ENCODE measurements around the gene RETNLB. TPM values are rescaled to one million over a fixed set of nuclear protein-coding genes. Genes with fewer than 3 reads are reported as not detected.

RETNLB gene, protein sequence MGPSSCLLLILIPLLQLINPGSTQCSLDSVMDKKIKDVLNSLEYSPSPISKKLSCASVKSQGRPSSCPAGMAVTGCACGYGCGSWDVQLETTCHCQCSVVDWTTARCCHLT
- not detected in 3 replicates for polyA plus RNA-seq
- polyA plus RNA-seq (2011; ENCODE audit: low read depth) = not detected
- not detected in 2 replicates for polyA plus RNA-seq (2011; cell fraction: cytosol; rRNA removed)
- not detected in 2 replicates for polyA plus RNA-seq (2011; cell fraction: nucleus; rRNA removed)
- not detected in 2 replicates for polyA plus RNA-seq (2012; ENCODE audit: low replicate concordance)
- polyA minus RNA-seq = not detected in 3 replicates
- polyA minus RNA-seq (2011; cell fraction: cytosol; rRNA and poly(A)+ RNA removed) = not detected
- not detected in 2 replicates for polyA minus RNA-seq (2011; cell fraction: nucleus; rRNA and poly(A)+ RNA removed)

GRCh38 chr3:108757404-108757982 lies at the start of gene RETNLB:
TSS of gene RETNLB (minus strand) at chr3:108757410. CDS start at chr3:108757185, 225 bp downstream.
- Histone ChIP-seq H3K36me3 (ENCODE audit: control insufficient read depth in 2 of 2, extremely low read depth in 1 of 2, insufficient read depth in 2 of 2, low read length in 2 of 2) (no peaks in the 10 kb centered on the region), H3K79me2 (ENCODE audit: control insufficient read depth, insufficient read depth, low read length) (no peaks in the 10 kb centered on the region), H3K9me1 (ENCODE audit: control insufficient read depth, extremely low read depth, insufficient read depth, low read length) (no peaks in the 10 kb centered on the region), H2AFZ (ENCODE audit: control insufficient read depth, low read length) (no peak within 1 kb of the TSS), H4K20me1 (ENCODE audit: control insufficient read depth, extremely low read depth, insufficient read depth, low read length) (no peaks in the 10 kb centered on the region), H3K27ac (ENCODE audit: control insufficient read depth, insufficient read depth, low read length) (no peak within 1 kb of the TSS), H3K4me2 (ENCODE audit: control insufficient read depth, extremely low read depth, insufficient read depth, low read depth, low read length) (no peak within 1 kb of the TSS), H3K27me3 (ENCODE audit: control insufficient read depth, extremely low read depth, insufficient read depth, low read length) (no peaks in the 10 kb centered on the region), H3K4me3 (ENCODE audit: control insufficient read depth in 2 of 3, extremely low read depth in 1 of 3, insufficient read depth in 2 of 3, low read depth in 1 of 3, low read length in 3 of 3) (no peak within 1 kb of the TSS), H3K9me3 (ENCODE audit: control insufficient read depth, low read depth, low read length) (no peaks in the 10 kb centered on the region), H3K4me1 (ENCODE audit: control insufficient read depth, extremely low read depth, insufficient read depth, low read length) (no peaks in the 10 kb centered on the region), H3K9ac (ENCODE audit: control insufficient read depth, extremely low read depth, insufficient read depth, low read length) (no peak within 1 kb of the TSS)
- DNase-seq (ENCODE audit: low read depth, low spot score) (no peak), FAIRE-seq (no peak)
- TF ChIP-seq, protein P1, sequence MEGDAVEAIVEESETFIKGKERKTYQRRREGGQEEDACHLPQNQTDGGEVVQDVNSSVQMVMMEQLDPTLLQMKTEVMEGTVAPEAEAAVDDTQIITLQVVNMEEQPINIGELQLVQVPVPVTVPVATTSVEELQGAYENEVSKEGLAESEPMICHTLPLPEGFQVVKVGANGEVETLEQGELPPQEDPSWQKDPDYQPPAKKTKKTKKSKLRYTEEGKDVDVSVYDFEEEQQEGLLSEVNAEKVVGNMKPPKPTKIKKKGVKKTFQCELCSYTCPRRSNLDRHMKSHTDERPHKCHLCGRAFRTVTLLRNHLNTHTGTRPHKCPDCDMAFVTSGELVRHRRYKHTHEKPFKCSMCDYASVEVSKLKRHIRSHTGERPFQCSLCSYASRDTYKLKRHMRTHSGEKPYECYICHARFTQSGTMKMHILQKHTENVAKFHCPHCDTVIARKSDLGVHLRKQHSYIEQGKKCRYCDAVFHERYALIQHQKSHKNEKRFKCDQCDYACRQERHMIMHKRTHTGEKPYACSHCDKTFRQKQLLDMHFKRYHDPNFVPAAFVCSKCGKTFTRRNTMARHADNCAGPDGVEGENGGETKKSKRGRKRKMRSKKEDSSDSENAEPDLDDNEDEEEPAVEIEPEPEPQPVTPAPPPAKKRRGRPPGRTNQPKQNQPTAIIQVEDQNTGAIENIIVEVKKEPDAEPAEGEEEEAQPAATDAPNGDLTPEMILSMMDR (optimal IDR thresholded peaks at IDR 0.05 in 1 of 3, IDR thresholded peaks at IDR 0.05 in 1 of 3, conservative IDR thresholded peaks at IDR 0.05 in 1 of 3; ENCODE audit: extremely low read depth in 1 of 3, insufficient read depth in 2 of 3, low read length in 3 of 3) = no peak
- no peak for TF ChIP-seq EZH2 (IDR thresholded peaks at IDR 0.05; ENCODE audit: low read length)
- dilution Hi-C loops (cut with MboI; ENCODE audit: extremely low pct_ligation_motif_present, low sequenced_read_pairs) = no loop called here

GRCh38 chr3:108806316-108806715 lies 49.1 kb upstream of the RETNLB start:
- no peaks in the 10 kb centered on the region for H3K9me1 ChIP-seq (ENCODE audit: control insufficient read depth, extremely low read depth, insufficient read depth, low read length)
- H2AFZ ChIP-seq (ENCODE audit: control insufficient read depth, low read length) = no peak overlapping the region
- H3K9me3 ChIP-seq (ENCODE audit: control insufficient read depth, low read depth, low read length) = no peaks in the 10 kb centered on the region
- no peak overlapping the region for H3K4me2 ChIP-seq (ENCODE audit: control insufficient read depth, extremely low read depth, insufficient read depth, low read depth, low read length)
- H3K27me3 ChIP-seq (ENCODE audit: control insufficient read depth, extremely low read depth, insufficient read depth, low read length) = no peaks in the 10 kb centered on the region
- no peaks in the 10 kb centered on the region for H4K20me1 ChIP-seq (ENCODE audit: control insufficient read depth, extremely low read depth, insufficient read depth, low read length)
- DNase-seq (ENCODE audit: low read depth, low spot score) (no peak), FAIRE-seq (no peak)
- H3K36me3 ChIP-seq (ENCODE audit: control insufficient read depth in 2 of 2, extremely low read depth in 1 of 2, insufficient read depth in 2 of 2, low read length in 2 of 2) = no peaks in the 10 kb centered on the region
- no peaks in the 10 kb centered on the region for H3K79me2 ChIP-seq (ENCODE audit: control insufficient read depth, insufficient read depth, low read length)
- dilution Hi-C loops (cut with MboI; ENCODE audit: extremely low pct_ligation_motif_present, low sequenced_read_pairs) = no loop called here
- H3K4me1 ChIP-seq (ENCODE audit: control insufficient read depth, extremely low read depth, insufficient read depth, low read length) = no peaks in the 10 kb centered on the region
- no peak overlapping the region for H3K4me3 ChIP-seq (ENCODE audit: control insufficient read depth in 2 of 3, extremely low read depth in 1 of 3, insufficient read depth in 2 of 3, low read depth in 1 of 3, low read length in 3 of 3)
- no peak overlapping the region for H3K9ac ChIP-seq (ENCODE audit: control insufficient read depth, extremely low read depth, insufficient read depth, low read length)
- H3K27ac ChIP-seq (ENCODE audit: control insufficient read depth, insufficient read depth, low read length) = no peak overlapping the region
- TF ChIP-seq, protein P1 (optimal IDR thresholded peaks at IDR 0.05 in 1 of 3, IDR thresholded peaks at IDR 0.05 in 1 of 3, conservative IDR thresholded peaks at IDR 0.05 in 1 of 3; ENCODE audit: extremely low read depth in 1 of 3, insufficient read depth in 2 of 3, low read length in 3 of 3) = no peak
- TF ChIP-seq EZH2 (IDR thresholded peaks at IDR 0.05; ENCODE audit: low read length) = no peak
